Neural crest cell (in vitro differentiated cells): ENCODE data around the gene CHMP4A. TPM values are rescaled to one million over a fixed set of nuclear protein-coding genes. Genes with fewer than 3 reads are reported as not detected.
"Not testable (repeated sequence)": the region's sequence is repeated elsewhere in the genome, so short reads cannot be mapped to it uniquely, and the experiment has no call there.

ENCODE experiments used
- DNase-seq: peaks from one replicate; pipeline ENCODE4 v3.0.0; 2021; ENCODE audit warnings: low read depth, mixed read lengths, low spot score
- H3K27ac Mint-ChIP-seq: one replicate; pipeline ENCODE4 v1.8.0; 2021; ENCODE audit warnings: mild to moderate bottlenecking, mixed read lengths; ENCODE audit not compliant: unreplicated experiment
- H3K27me3 Mint-ChIP-seq: 2 replicates; pipeline ENCODE4 v1.8.0; 2021; ENCODE audit warnings: low read depth, mild to moderate bottlenecking, mixed read lengths
- H3K36me3 Mint-ChIP-seq: 2 replicates; pipeline ENCODE4 v1.8.0; 2021; ENCODE audit warnings: low read depth, mild to moderate bottlenecking, mixed read lengths
- H3K4me1 Mint-ChIP-seq: 2 replicates; pipeline ENCODE4 v1.8.0; 2021; ENCODE audit warnings: mixed read lengths
- H3K4me3 Mint-ChIP-seq: one replicate; pipeline ENCODE4 v1.8.0; 2021; ENCODE audit warnings: mild to moderate bottlenecking, mixed read lengths
- H3K9me3 Mint-ChIP-seq: 2 replicates; pipeline ENCODE4 v1.8.0; 2021; ENCODE audit warnings: mixed read lengths
- CTCF ChIP-seq: fragments of 200-600 bp; sonication (generic); conservative IDR thresholded peaks from 2 replicates; pipeline ENCODE4 v1.5.0; 2021; ENCODE audit warnings: antibody characterized with exemption, mild to moderate bottlenecking
- total RNA-seq: library from RNA; stranded (reverse); gene quantifications from 2 replicates; pipeline ENCODE4 v1.2.1, GENCODE V29; 2021

Gene CHMP4A
- total RNA-seq, 1 donor from 2014 or later = 44.7 TPM

- Mint-ChIP-seq H3K4me1 (peaks cover 10% of the 10 kb centered on the region), H3K9me3 (no peaks in the 10 kb centered on the region), H3K27me3 (no peaks in the 10 kb centered on the region), H3K4me3 (no peak overlapping the region), H3K36me3 (peaks cover 32% of the 10 kb centered on the region), H3K27ac (no peak overlapping the region)
- DNase-seq = no peak
- TF ChIP-seq CTCF = no peak
Measured at GRCh38 chr14:24207104-24207551, 6.2 kb downstream of the CHMP4A start.

- DNase-seq = no peak
- H3K27me3 Mint-ChIP-seq = no peaks in the 10 kb centered on the region
- H3K4me1 Mint-ChIP-seq = peaks cover 6% of the 10 kb centered on the region
- no peak overlapping the region for H3K27ac Mint-ChIP-seq
- TF ChIP-seq CTCF = no peak
- H3K9me3 Mint-ChIP-seq = no peaks in the 10 kb centered on the region
- peaks cover 34% of the 10 kb centered on the region for H3K36me3 Mint-ChIP-seq
- no peak overlapping the region for H3K4me3 Mint-ChIP-seq
Measured at GRCh38 chr14:24206260-24207103, 6.8 kb downstream of the CHMP4A start.

- no peaks in the 10 kb centered on the region for H3K27me3 Mint-ChIP-seq
- no peak for DNase-seq
- TF ChIP-seq CTCF = no peak
- H3K9me3 Mint-ChIP-seq = no peaks in the 10 kb centered on the region
- H3K27ac Mint-ChIP-seq = no peak overlapping the region
- H3K4me3 Mint-ChIP-seq = peak overlapping the region; percentile 2
- H3K36me3 Mint-ChIP-seq = peaks cover 36% of the 10 kb centered on the region
- peaks cover 5% of the 10 kb centered on the region for H3K4me1 Mint-ChIP-seq
Measured at GRCh38 chr14:24204163-24205146, 8.8 kb downstream of the CHMP4A start.

- Mint-ChIP-seq H3K36me3 (peaks cover 45% of the 10 kb centered on the region), H3K4me3 (peak overlapping the region; percentile 36), H3K4me1 (peaks cover 13% of the 10 kb centered on the region)
- not testable (repeated sequence) for H3K27me3 Mint-ChIP-seq, H3K27ac Mint-ChIP-seq, DNase-seq, H3K9me3 Mint-ChIP-seq
Measured at GRCh38 chr14:24203249-24203886, 9.9 kb downstream of the CHMP4A start.

GRCh38 chr14:24202538-24202937 is 10.8 kb downstream of the CHMP4A start:
- peaks cover 14% of the 10 kb centered on the region for H3K4me1 Mint-ChIP-seq
- peaks cover 41% of the 10 kb centered on the region for H3K36me3 Mint-ChIP-seq
- not testable (repeated sequence) for H3K27ac Mint-ChIP-seq, H3K9me3 Mint-ChIP-seq, DNase-seq, H3K27me3 Mint-ChIP-seq
- H3K4me3 Mint-ChIP-seq = peak overlapping the region; percentile 36
